Stimulated activated naive CD4-positive, alpha-beta T cell treated with Interleukin-2 at 50 U/mL for 16 hours (primary cell): ENCODE measurements around the gene ATL1.
"Not testable (repeated sequence)": the region's sequence is repeated elsewhere in the genome, so short reads cannot be mapped to it uniquely, and the experiment has no call there.

Experiments used
- DNase-seq: peaks from one replicate; lab custom pipeline; 2025; lab: John Stamatoyannopoulos, UW

Gene ATL1

DNA sequence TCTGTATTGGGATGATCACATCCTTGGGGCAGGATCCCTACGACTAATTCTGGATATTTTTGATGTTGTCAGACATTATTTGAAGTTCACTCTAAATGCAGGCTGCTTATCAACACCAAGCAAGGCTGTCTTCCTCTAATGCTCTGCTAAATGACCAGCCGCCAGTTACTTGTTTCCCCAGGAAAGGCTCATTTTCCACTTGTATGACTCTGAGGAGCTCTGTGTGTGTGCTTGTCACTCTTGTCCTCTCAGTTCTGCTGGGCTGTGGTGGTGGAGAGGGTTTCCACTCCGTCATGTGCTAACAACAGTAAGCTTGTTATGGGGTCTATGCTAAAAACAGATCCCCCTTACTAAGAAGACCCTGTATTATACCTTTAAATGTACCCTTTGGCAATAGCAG, 42.1 kb downstream of the ATL1 start:
- no peak for DNase-seq

DNA sequence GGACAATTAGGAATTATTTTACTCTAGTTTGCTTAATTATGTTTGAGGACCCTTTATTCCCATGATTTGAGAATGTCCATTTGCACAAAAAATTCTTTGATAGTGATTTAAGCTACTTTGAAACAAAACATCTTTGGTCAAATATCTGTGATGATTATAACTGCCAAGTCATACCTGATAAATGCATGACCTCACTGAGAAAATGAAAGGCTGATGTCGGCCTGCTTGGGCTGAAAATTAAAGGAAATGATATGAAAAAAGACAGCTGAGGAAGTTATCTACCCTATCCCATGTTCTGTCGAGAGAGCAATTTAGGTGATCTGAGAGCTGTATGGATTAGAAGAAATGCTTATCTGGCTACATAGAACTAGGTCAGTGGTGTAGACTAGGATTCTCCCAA, 43.6 kb downstream of the ATL1 start:
- DNase-seq: no peak

- no peak for DNase-seq
Measured at GRCh38 chr14:50605766-50606165, 45.8 kb downstream of the ATL1 start.

- no peak for DNase-seq
Measured at GRCh38 chr14:50606468-50606867, 46.5 kb downstream of the ATL1 start.

DNA sequence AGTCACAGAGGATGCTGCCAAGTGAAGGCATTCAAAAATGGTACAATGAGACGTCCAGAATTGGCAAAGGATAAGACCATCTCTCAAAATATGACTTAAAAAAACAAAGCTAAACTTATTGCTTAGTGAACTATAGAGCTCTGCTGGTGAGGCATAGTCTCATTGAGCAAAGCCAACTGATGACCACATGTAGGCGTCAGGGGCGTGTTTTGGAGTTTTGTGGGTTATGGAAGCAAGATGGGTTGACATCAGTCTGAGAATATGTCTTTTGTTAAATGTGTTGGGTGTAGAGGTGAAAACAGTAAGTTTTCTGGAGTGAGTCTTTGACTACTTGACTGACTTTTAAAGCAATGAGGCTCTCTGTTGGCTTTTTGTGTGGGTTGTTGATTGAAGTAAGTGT, 47.2 kb downstream of the ATL1 start:
- peak; percentile 42 for DNase-seq

DNA sequence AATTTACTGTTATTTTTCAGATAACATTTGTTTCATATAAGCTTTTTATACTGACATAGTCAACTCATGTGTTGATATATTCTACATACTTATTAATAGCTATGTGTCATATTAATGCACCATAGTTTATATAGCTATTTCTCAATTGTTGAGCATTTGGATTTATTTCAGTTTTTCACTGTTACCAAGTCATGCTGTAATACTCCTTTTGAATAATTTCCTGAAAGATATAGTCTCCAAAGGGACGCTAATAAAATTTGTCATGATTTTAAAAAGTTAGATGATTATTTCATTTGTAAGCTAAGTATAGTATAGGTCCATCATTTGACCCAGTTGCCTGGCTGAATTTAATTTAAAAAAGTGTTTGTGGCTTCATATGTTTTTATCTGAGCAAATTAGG, 47.8 kb downstream of the ATL1 start:
- DNase-seq: no peak

DNA sequence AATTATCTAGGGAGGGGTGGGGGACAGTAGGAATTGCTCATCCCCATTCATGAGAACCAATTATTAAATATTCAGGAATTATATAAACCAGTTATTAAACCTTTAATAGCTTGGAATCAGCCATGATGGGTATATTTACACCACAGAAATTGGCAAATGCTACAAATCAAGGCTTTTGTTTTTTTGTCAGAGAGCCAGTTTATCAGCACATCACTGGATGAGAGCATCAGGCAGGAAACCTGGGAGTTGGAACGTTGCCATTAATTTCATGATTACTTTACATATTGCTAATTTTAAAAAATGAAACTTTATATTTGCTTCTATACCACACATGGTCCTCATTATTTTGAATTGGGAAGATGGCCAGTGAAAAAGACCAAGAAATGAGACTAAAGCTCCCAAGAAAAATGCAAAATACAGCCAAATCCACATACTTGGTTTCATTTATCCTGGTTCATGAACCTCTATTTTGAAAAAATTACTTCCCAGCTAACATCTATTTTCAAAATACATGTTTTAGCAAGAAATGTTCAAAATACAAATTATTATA, 48.4 kb downstream of the ATL1 start:
- DNase-seq: no peak

DNA sequence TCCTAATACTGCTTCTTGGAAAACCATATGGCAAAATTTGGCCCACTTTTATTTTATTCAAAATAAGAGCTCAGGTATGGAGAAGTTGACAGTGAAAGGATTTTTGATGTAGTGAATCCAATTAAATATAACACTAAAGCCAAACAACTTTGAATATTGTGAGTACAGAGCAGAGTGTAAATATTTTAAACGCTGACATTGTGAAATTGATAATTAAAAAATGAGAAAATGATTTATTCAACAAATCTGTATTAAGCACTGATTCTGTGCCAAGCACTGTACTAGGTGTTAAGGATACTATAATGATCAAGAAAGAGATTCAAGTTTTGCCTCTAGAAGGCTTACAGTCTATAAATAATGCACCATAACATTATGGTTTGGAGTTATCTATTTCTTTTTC, 50.5 kb downstream of the ATL1 start:
- DNase-seq: no peak

- no peak for DNase-seq
Measured at GRCh38 chr14:50612806-50613205, 52.9 kb downstream of the ATL1 start.

GRCh38 chr14:50615056-50615455, 55.1 kb downstream of the ATL1 start:
- DNase-seq: no peak

DNA sequence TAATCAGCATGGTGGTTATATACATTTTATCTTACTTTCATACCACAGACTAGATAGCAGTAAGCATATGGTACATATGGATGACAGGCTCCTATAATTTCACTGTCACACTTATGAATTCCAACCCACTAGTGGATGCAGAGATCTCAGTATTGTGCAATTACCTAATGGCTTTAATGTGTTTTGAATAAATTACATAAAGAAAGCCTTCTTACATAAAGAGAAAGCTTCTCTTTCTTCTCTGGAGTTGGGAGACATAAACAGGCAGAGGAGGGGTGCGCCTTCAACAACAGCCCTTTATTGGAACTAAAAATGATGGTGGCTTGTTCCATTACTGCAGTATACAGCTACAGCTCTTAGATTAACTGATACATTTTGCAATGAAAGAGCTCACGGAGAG, 55.6 kb downstream of the ATL1 start:
- DNase-seq: no peak

GRCh38 chr14:50616275-50616674, 56.3 kb downstream of the ATL1 start:
- no peak for DNase-seq

DNA sequence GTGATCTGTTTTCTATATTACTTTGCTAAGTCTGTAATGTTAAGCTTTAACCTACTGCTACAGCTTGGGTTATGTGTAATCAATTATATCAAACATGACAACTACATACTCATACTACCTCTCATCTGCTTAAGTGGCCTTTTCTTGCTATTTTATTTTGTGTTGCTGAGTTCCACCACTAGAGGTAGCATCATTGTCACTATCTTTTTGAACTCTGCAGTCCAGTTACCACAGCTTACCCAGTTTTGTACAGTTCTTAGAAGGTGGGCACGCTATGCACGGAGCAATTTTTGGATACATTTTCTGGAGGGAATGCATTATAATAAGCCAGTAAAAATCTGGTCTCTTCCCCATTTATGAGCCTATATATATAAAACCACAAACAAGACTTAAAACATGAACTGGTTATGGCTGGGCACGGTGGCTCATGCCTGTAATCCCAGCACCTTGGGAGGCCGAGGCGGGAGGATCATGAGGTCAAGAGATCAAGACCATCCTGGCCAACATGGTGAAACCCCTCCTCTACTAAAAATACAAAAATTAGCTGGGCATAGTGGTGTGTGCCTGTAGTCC, 59.7 kb downstream of the ATL1 start:
- DNase-seq: no peak

GRCh38 chr14:50620341-50620740, 60.4 kb downstream of the ATL1 start:
- no peak for DNase-seq

DNA sequence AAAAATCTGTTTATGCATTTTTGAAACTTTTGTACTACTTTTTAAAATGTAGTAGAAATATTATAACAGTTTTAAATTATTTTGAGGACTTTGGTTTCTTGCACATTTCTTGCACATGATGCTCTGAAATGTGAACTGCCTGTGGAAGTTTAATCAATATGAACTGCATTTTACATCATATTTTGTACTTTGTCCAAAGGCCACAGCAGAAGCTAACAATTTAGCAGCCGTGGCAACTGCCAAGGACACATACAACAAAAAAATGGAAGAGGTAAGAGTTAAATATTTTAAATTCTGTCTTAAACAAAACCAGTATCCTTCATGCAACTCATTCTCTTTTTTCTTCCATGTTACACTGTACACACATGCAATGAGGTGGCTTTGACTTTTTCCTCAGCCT, 63.0 kb downstream of the ATL1 start:
- no peak for DNase-seq

DNA sequence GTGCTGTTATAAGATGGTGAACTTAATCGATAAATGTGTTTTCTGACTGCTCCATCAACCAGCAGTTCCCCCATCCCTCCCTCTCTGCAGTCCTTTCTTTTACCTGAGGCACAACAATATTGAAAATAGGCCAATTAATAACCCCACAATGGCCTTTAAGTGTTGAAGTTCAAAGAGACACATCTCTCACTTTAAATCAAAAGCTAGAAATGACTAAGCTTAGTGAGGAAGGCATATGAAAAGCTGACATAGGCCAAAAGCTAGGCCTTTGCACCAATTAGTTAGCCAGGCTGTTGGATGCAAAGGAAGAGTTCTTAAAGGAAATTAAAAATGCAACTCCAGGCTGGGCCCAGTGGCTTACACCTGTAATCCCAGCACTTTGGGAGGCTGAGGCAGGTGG, 64.5 kb downstream of the ATL1 start:
- no peak for DNase-seq

GRCh38 chr14:50624947-50625346, 65.0 kb downstream of the ATL1 start:
- DNase-seq: not testable (repeated sequence)

GRCh38 chr14:50631408-50631821, 71.5 kb downstream of the ATL1 start:
- DNase-seq: no peak

- DNase-seq: no peak
Measured at GRCh38 chr14:50633954-50634353, 74.0 kb downstream of the ATL1 start.

GRCh38 chr14:50635141-50635540, 75.2 kb downstream of the ATL1 start:
- DNase-seq: no peak

GRCh38 chr14:50647282-50647681, 87.3 kb downstream of the ATL1 start:
- DNase-seq: no peak

DNA sequence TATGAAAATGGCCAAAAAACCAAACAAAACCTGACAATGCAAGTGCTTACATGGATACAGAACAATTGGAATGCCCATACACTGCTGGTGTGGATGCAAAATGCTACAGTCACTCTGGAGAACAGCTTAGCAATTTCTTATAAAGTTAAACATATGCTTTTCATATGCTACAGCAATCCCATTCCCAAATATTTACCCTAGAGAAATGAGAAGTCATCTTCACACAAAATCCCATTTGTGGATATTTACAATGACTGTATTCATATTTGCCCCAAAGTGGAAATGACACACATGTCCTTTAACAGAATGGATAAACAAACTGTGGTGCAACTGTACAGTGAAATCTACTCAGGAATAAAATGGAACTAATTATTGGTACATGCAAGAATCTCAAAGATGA, 87.8 kb downstream of the ATL1 start:
- DNase-seq: no peak

DNA sequence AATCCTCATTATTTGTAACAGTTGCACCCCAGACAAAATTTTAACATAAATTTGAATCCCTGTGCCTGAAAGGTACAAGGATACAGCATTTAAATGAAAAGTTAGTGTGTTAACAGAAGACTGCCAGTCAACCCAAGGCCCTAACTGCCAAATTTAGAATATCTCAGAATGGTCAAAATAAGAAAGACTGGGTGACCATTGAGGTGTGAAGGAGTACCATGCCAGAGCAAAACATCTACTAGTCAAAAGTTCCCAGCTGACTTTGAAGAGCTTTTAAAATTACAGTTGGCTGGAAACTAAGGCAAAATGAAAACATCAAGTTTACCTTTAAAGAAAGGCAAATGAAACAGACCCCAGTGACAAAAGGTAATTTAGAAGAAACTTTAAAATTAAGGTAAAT, 89.7 kb downstream of the ATL1 start:
- DNase-seq: no peak

DNA sequence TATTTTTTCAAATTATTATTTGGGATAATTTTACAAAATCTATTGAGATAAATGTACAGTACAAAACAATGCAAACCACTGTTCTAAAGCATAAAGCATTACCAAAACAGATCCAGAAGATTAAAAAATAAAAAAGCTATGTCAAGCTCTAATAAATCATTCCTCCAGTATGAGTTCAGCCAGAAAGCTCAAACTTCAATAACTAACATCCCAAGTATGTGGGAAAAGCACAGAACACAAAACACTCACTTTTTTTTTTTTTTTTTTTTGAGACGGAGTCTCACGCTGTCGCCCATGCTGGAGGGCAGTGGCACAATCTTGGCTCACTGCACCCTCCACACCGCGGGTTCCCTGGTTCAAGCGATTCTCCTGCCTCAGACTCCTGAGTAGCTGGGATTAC, 96.8 kb downstream of the ATL1 start:
- DNase-seq: no peak

DNA sequence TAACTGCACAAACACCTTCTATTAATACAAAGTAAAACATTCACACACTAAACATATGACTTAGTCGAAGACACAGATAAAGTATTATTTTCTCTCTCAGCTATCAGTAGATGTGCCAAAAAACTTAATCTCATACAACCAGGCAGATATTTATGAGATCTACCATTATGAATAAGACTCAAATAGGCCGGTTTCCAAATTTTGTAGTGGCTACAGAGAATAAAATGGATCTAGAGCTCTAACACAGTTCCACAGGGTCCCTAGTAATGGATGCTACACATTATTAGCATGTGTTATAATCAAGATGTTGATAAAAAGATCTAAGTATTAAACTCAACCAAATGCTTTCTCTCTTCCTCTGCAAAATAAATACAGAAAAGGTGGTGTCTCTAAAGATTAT, 97.8 kb downstream of the ATL1 start:
- DNase-seq: no peak
